NOMO-1 treated with dmso at 0.1 percent for 144 hours (cell line): ENCODE results near the gene FUOM.
"Not testable (repeated sequence)": the region's sequence is repeated elsewhere in the genome, so short reads cannot be mapped to it uniquely, and the experiment has no call there.

Experiments
- DNase-seq: peaks from one replicate; lab custom pipeline; 2025; ENCODE audit not compliant: unreplicated experiment; lab: John Stamatoyannopoulos, UW

Gene FUOM

GRCh38 chr10:133370030-133370786 lies 12.4 kb upstream of the FUOM start:
- DNase-seq: no peak

GRCh38 chr10:133368153-133368552 lies 10.3 kb upstream of the FUOM start:
- DNase-seq: no peak

- DNase-seq: not testable (repeated sequence)
Observed at GRCh38 chr10:133367461-133367860, 9.6 kb upstream of the FUOM start.

DNA sequence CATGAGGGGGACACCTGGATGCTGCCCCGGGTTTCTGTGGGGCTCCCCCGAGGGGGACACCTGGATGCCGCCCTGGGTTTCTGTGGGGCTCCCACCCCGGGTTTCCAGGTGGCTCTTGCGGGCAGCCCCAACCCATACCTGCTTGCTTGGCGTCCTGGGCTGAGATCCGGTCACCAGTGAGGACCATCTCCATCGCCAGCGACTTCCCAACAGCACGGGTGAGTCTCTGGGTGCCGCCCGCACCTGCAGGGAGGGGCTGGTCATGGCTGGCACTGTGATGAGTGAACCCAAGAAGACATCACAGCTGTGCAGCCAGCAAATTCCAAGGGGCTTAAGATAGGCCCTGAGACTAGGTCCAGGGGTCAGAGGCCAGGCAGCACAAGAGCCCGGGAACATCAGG lies 8.9 kb upstream of the FUOM start:
- DNase-seq: no peak

DNA sequence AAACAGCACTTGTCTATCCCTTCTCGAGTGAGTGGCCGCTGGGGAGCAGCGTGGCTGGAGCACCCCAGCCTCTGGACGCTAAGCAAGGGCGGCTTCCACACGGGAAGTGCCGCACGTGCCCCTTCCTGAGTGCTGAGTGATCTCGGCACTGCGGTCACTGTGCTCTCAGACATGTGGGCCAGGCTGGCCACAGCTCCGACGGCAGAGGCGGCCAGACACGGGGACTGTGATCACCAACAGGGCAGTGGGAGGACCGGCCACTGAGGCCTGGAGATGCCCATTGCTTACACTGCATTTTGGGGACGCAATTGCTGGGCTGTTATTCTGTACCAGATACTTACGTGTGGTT lies 8.3 kb upstream of the FUOM start:
- no peak for DNase-seq

- DNase-seq: no peak
Observed at GRCh38 chr10:133365461-133366129, 7.8 kb upstream of the FUOM start.

GRCh38 chr10:133364645-133365431 lies 7.0 kb upstream of the FUOM start:
- DNase-seq: no peak

DNA sequence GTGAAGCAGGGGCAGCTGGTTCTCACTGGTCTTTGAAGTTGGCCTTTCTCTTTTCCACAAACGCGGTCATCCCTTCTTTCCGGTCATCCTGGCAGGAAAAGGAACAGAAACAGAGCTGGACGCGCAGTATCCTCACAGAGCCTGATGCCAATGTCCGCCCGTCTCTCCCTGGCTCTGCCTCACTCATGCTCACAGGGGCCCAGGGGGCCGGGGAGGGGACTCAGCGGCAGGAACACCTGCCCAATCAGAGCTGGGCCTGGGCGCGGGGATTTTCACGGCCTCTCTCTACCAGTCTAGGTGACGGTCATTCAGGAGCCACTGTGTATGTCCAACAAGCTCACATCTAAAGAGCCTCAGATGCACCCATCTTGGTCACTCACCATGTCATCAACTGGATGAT lies 5.0 kb upstream of the FUOM start:
- no peak for DNase-seq

DNA sequence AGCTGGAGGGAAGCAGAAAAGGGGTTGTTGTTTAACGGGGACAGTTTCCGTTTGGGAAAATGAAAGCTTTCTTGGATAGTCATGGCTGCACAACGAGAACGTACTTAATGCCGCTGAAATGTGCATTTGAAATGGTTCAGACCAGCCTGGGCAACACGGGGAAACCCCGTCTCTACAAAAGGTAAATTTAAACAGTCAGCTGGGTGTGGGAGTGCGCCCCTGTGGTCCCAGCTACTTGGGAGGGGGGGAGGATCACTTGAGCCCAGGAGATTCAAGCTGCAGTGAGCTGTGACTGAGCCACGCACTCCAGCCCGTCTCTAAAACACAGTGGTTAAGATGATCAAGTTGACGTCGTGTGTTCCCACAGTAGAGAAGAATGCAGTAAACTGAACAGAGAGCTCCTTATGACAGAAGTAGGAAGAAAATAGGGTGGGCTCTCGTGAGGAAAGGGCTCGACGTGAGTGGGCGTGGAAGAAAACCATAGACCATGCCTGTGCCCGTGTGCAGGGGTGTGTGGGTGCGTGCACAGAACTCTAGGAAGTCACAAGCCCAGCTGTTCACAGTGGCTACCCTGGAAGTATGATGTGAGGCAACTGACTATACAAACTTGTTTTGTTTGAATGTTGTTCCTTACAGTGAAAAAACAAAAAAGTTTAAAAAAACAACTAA lies 4.1 kb upstream of the FUOM start:
- DNase-seq: no peak

GRCh38 chr10:133361227-133361626 lies 3.4 kb upstream of the FUOM start:
- DNase-seq: no peak

DNA sequence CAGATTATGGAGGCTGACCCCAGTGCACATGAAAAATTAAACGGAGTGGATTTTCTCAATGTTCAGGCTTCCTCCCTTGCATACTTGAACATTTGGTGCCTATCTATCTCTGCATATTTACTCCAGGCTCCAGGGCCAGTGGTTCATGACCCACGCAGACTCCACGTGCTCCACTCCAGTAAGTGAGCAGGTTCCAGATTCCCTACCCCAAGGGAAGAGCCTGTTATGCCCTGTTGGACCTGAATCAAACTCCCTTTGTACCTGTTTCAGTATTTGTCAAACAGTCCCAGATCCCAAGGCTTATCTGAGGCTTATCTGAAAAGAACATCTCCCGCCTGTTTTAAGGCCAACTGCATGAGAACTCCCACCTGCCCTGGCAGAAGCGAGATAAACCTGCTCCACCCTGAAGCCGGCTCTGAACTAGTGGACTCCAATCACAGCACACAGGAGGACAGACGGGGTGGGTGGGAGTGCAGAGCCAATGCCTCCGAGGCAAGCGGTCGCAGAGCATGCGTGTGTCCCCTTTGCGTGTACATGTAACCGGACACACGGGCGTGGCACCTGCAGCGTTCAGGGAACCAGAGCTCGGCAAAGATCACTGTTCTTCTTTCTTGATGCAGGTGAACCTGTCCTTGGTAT lies 2.3 kb upstream of the FUOM start:
- no peak for DNase-seq

DNA sequence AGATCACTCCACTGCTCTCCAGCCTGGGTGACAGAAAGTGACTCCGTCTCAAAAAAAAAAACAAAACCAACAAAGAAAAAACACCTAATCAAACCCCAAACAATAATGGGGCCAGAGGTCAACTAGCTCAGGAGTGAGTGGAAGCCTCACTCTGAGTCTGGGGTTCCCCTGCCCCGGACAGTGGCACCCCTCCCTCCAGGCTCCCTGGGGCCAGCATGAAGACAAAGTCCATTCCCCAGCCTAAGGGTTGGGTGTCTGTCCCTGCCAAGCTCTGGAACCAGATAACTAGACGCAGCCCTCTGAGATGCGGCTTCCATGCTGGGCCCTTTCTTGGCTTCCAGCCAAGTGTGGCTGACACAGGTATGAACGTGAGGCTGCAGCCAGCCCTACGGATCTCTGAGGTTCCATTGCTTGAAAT lies 1.7 kb upstream of the FUOM start:
- no peak for DNase-seq

DNA sequence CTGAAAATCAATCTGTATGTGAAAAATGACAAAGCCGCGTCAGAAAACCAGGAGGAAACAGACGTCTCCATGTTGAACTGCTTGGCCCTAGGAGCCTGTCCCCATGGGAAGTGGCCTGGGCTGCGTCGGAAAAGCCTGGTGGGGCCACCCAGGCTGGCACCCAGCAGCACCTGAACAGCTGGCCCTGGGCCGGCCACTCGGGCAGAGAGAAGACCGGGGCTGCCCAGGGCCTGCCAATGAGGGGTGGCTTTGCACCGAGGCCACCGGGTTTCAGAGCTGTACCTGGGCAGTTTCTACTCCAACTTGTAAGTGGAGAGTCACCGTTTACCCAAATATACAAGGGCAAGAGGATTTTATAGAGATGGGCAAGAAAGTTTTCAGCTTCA lies 1.1 kb upstream of the FUOM start:
- no peak for DNase-seq

DNA sequence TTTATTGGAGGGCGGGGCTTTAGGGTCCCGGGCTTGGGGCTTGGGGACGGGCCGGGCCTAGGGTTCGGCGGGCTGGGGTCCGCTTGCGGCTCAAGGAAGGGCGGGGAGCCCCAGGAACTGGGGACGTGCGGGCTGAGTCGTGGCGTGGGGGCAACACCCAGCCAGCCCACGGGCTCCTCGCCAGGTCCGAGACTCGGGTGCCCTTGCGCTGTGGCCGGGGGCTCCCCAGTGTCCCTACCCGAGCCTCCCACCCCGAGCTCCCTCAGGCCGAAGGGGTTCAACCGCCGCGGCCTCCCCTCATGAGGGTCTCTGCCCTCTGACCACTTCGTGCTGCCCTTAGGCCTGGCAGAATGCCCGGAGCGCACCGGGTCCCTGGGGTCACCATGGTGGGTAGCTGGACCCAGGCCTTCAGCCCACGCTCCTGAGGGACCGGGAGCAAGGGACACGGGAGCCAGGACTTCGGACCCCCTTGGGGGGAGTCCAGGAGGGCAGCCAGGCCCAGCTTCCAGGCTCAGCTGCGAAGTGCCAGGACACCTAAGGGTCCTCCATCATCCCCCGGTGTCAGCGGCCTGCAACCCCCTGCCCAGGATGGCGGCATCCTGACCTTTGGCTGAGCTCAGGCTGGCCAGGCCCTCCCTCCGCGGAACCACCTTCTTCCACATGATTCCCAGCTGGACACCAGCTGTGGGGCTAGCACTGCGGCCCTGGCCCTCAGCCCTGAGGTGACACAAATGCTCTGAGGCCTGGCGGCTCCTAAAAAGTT lies 524 bp upstream of the FUOM start:
- no peak for DNase-seq

- DNase-seq: no peak
Observed at GRCh38 chr10:133356549-133357284, 1.1 kb downstream of the FUOM start.

GRCh38 chr10:133355991-133356390 lies 1.8 kb downstream of the FUOM start:
- no peak for DNase-seq

- no peak for DNase-seq
Observed at GRCh38 chr10:133355266-133355665, 2.6 kb downstream of the FUOM start.

GRCh38 chr10:133354672-133355240 lies 3.1 kb downstream of the FUOM start:
- no peak for DNase-seq

DNA sequence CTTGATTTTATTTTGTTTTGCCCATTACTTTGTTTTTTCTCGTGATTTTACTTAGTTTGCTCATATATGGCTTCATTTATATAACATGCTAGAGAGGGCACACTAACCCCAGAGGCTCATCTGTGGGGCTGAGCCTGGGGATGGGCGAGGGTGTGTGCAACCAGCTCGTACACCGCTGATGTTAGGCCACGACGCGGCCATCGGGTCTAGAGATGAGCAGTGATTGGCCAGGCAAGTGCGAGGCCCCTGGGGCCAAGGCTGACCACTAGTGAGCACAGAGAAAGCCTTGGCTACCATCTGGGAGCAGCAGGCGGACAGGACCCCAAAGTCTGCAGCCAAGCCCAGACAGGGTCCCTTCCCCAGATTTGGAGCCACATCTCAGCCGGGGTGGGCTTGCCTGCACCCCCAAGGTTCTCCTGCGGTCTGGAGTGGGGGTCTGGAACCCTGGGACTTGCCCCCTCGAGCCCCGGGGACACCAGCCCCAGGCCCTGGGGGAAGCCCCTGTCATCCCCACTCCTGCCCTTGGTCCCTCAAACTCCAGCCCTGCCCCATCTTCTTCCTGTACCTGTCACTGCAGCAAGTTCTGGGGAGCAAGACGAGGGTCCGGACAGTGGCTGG lies 3.7 kb downstream of the FUOM start:
- no peak for DNase-seq
